H9 (cell line): ENCODE measurements around the gene CENPP. TPM values are rescaled to one million over a fixed set of nuclear protein-coding genes. Genes with fewer than 3 reads are reported as not detected.

Experiments used
- DNase-seq: peaks from one replicate; pipeline ENCODE4 v3.0.0-alpha.2; 2017
- H2AFZ ChIP-seq: one replicate; pipeline ENCODE4 v1.6.1; 2013; ENCODE audit warnings: mild to moderate bottlenecking, low read length, control low read depth, moderate library complexity
- H2AK5ac ChIP-seq: 2 replicates; pipeline ENCODE4 v1.6.1; 2013; ENCODE audit warnings: low read length, control low read depth, mixed read lengths; ENCODE audit not compliant: insufficient read length
- H2BK120ac ChIP-seq: one replicate; pipeline ENCODE4 v1.6.1; 2013; ENCODE audit warnings: low read depth, mild to moderate bottlenecking, low read length, control low read depth, inconsistent platforms; ENCODE audit not compliant: poor library complexity, severe bottlenecking
- H2BK12ac ChIP-seq: 2 replicates; pipeline ENCODE4 v1.6.1; 2013; ENCODE audit warnings: low read length, control low read depth, mixed read lengths, low read depth; ENCODE audit not compliant: insufficient read length
- H2BK15ac ChIP-seq: 2 replicates; pipeline ENCODE4 v1.6.1; 2013; ENCODE audit warnings: low read depth, low read length, control low read depth
- H2BK20ac ChIP-seq: one replicate; pipeline ENCODE4 v1.6.1; 2013; ENCODE audit warnings: low read depth, mild to moderate bottlenecking, low read length, control low read depth, inconsistent platforms; ENCODE audit not compliant: poor library complexity, severe bottlenecking
- H2BK5ac ChIP-seq: 2 replicates; pipeline ENCODE4 v1.6.1; 2013; ENCODE audit warnings: low read length, control low read depth, mixed read lengths; ENCODE audit not compliant: insufficient read length
- H3K14ac ChIP-seq: 2 replicates; pipeline ENCODE4 v1.6.1; 2013; ENCODE audit warnings: low read length, control low read depth; ENCODE audit not compliant: insufficient read depth
- H3K18ac ChIP-seq: 2 replicates; pipeline ENCODE4 v1.6.1; 2013; ENCODE audit warnings: low read depth, mild to moderate bottlenecking, mixed read lengths, low read length, control low read depth; ENCODE audit not compliant: insufficient read length
- H3K23ac ChIP-seq: 2 replicates; pipeline ENCODE4 v1.6.1; 2013; ENCODE audit warnings: low read length, control low read depth, mixed read lengths, low read depth; ENCODE audit not compliant: insufficient read length
- H3K23me2 ChIP-seq: 2 replicates; pipeline ENCODE4 v1.6.1; 2013; ENCODE audit warnings: low read depth, mild to moderate bottlenecking, mixed read lengths, low read length, control low read depth; ENCODE audit not compliant: insufficient read length, poor library complexity, severe bottlenecking
- H3K27ac ChIP-seq: 2 replicates; pipeline ENCODE4 v1.5.1; 2013; ENCODE audit warnings: low read length, control low read depth, mixed read lengths, low read depth; ENCODE audit not compliant: insufficient read length
- H3K27me3 ChIP-seq: 2 replicates; pipeline ENCODE4 v1.6.1; 2013; ENCODE audit warnings: low read length, control low read depth, inconsistent platforms; ENCODE audit not compliant: insufficient read depth
- H3K4ac ChIP-seq: 2 replicates; pipeline ENCODE4 v1.6.1; 2013; ENCODE audit warnings: low read depth, mild to moderate bottlenecking, control low read depth, inconsistent platforms, low read length, moderate library complexity
- H3K4me1 ChIP-seq: 2 replicates; pipeline ENCODE4 v1.6.1; 2013; ENCODE audit warnings: low read length, control low read depth, inconsistent platforms; ENCODE audit not compliant: insufficient read depth
- H3K4me2 ChIP-seq: 2 replicates; pipeline ENCODE4 v1.6.1; 2013; ENCODE audit warnings: low read length, control low read depth, mixed read lengths; ENCODE audit not compliant: insufficient read length, insufficient read depth
- H3K56ac ChIP-seq: 2 replicates; pipeline ENCODE4 v1.6.1; 2013; ENCODE audit warnings: low read depth, mild to moderate bottlenecking, mixed read lengths, low read length, control low read depth; ENCODE audit not compliant: insufficient read length
- H3K79me1 ChIP-seq: 2 replicates; pipeline ENCODE4 v1.6.1; 2013; ENCODE audit warnings: low read depth, mild to moderate bottlenecking, moderate library complexity, low read length, control low read depth, inconsistent platforms; ENCODE audit not compliant: insufficient read depth, poor library complexity, severe bottlenecking
- H3K79me2 ChIP-seq: 2 replicates; pipeline ENCODE4 v1.6.1; 2013; ENCODE audit warnings: low read length, control low read depth, inconsistent platforms; ENCODE audit not compliant: insufficient read depth
- H3K9ac ChIP-seq: 2 replicates; pipeline ENCODE4 v1.6.1; 2013; ENCODE audit warnings: low read length, control low read depth, mixed read lengths; ENCODE audit not compliant: insufficient read length; ENCODE audit errors: extremely low read depth
- H3K9me3 ChIP-seq: one replicate; pipeline ENCODE4 v1.6.1; 2013; ENCODE audit warnings: low read depth, low read length, inconsistent platforms; ENCODE audit not compliant: control insufficient read depth
- H3T11ph ChIP-seq: one replicate; pipeline ENCODE4 v1.6.1; 2013; ENCODE audit warnings: mild to moderate bottlenecking, low read length, control low read depth, inconsistent platforms
- H4K20me1 ChIP-seq: one replicate; pipeline ENCODE4 v1.6.1; 2013; ENCODE audit not compliant: control insufficient read depth, insufficient read length, insufficient read depth
- H4K5ac ChIP-seq: 2 replicates; pipeline ENCODE4 v1.6.1; 2013; ENCODE audit warnings: low read depth, mild to moderate bottlenecking, mixed read lengths, low read length, control low read depth; ENCODE audit not compliant: insufficient read length
- H4K8ac ChIP-seq: replicated peaks from 2 replicates; pipeline ENCODE4 v1.6.1; 2013; ENCODE audit warnings: low read length, control low read depth, mixed read lengths, low read depth; ENCODE audit not compliant: insufficient read length
- H4K91ac ChIP-seq: 2 replicates; pipeline ENCODE4 v1.6.1; 2013; ENCODE audit warnings: low read depth, mild to moderate bottlenecking, moderate library complexity, mixed read lengths, low read length, control low read depth; ENCODE audit not compliant: insufficient read length
- H3K27ac Mint-ChIP-seq, 3 experiments: 2 replicates in 2 of 3; 3 replicates in 1 of 3; pipeline ENCODE4 v1.8.0; 2020 to 2021; ENCODE audit warnings: mixed read lengths in 3 of 3, mild to moderate bottlenecking in 1 of 3, moderate library complexity in 1 of 3
- H3K27me3 Mint-ChIP-seq: 2 replicates; pipeline ENCODE4 v1.8.0; 2021; ENCODE audit warnings: low read depth, mild to moderate bottlenecking, moderate library complexity, mixed read lengths
- H3K36me3 Mint-ChIP-seq, 3 experiments: 2 replicates in 2 of 3; 3 replicates in 1 of 3; pipeline ENCODE4 v1.8.0; 2020 to 2021; ENCODE audit warnings: low read depth in 3 of 3, mixed read lengths in 3 of 3; ENCODE audit not compliant: insufficient read depth in 1 of 3
- H3K4me1 Mint-ChIP-seq, 2 experiments: 2 replicates each; pipeline ENCODE4 v1.8.0; 2020; ENCODE audit warnings: mixed read lengths in 2 of 2
- H3K4me3 Mint-ChIP-seq, 2 experiments: 2 replicates in 1 of 2; 3 replicates in 1 of 2; pipeline ENCODE4 v1.8.0; 2020 to 2021; ENCODE audit warnings: mild to moderate bottlenecking in 2 of 2, mixed read lengths in 2 of 2, moderate library complexity in 1 of 2
- H3K9me3 Mint-ChIP-seq, 2 experiments: 2 replicates in 1 of 2; 3 replicates in 1 of 2; pipeline ENCODE4 v1.8.0; 2020; ENCODE audit warnings: mild to moderate bottlenecking in 2 of 2, mixed read lengths in 2 of 2, moderate library complexity in 1 of 2
- CTCF ChIP-seq: fragments of 200-600 bp; sonication (generic); conservative IDR thresholded peaks from 3 replicates; pipeline ENCODE4 v1.8.0; 2021; ENCODE audit warnings: antibody characterized with exemption, mild to moderate bottlenecking
- WGBS: extraction: QIAGEN DNeasy Blood & Tissue Kit; methylation state at CpG from one replicate; pipeline ENCODE4 v1.1.7; 2013; ENCODE audit warnings: missing lambda C conversion rate, low lambda C conversion rate, mixed read lengths; ENCODE audit not compliant: insufficient read length; ENCODE audit errors: extremely low coverage; 5-methylcytosine and 5-hydroxymethylcytosine counted together
- total RNA-seq: library from RNA; stranded (reverse); gene quantifications from 2 replicates; pipeline ENCODE4 v1.2.1, GENCODE V29; 2021

Gene CENPP
- total RNA-seq, 1 experiment from 2014 or later, result 9.1 TPM

GRCh38 chr9:92631452-92632343, 305.9 kb downstream of the CENPP start:
- H4K5ac ChIP-seq, result no peak overlapping the region
- no peaks in the 10 kb centered on the region for H3K79me1 ChIP-seq
- no peak overlapping the region for H3K18ac ChIP-seq
- Mint-ChIP-seq H3K27me3 (no peaks in the 10 kb centered on the region), H3K9me3 (peaks cover 0 to 6% of the 10 kb centered on the region in 2 experiments; a peak in 1 of 5 replicates), H3K4me3 (no peak overlapping the region), H3K36me3 (peaks cover 16 to 45% (median 41%) of the 10 kb centered on the region in 3 experiments; a peak in 6 of 7 replicates), H3K4me1 (no peaks in the 10 kb centered on the region), H3K27ac (no peak overlapping the region; a peak in 1 of 7 replicates)
- no peak for TF ChIP-seq CTCF
- H2BK5ac ChIP-seq, result no peak overlapping the region
- no peak overlapping the region for H2BK15ac ChIP-seq
- H3K27ac ChIP-seq, result no peak overlapping the region
- no peak overlapping the region for H2BK12ac ChIP-seq
- no peak overlapping the region for H2AK5ac ChIP-seq
- H2AFZ ChIP-seq, result no peak overlapping the region
- no peaks in the 10 kb centered on the region for H3K9me3 ChIP-seq
- no peak overlapping the region for H3K23ac ChIP-seq
- WGBS, result no CpG with 5 or more reads among the region's 13 CpGs
- no peak overlapping the region for H4K8ac ChIP-seq
- no peak overlapping the region for H2BK20ac ChIP-seq
- H3K4me1 ChIP-seq, result no peaks in the 10 kb centered on the region
- H2BK120ac ChIP-seq, result no peak overlapping the region
- no peaks in the 10 kb centered on the region for H4K20me1 ChIP-seq
- H3K79me2 ChIP-seq, result no peaks in the 10 kb centered on the region
- H3K23me2 ChIP-seq, result no peaks in the 10 kb centered on the region
- H3K14ac ChIP-seq, result no peak overlapping the region
- H3K56ac ChIP-seq, result no peak overlapping the region
- no peak overlapping the region for H3T11ph ChIP-seq
- no peak overlapping the region for H4K91ac ChIP-seq
- H3K4ac ChIP-seq, result no peak overlapping the region
- no peak overlapping the region for H3K4me2 ChIP-seq
- DNase-seq, result peak; percentile 7
- no peak overlapping the region for H3K9ac ChIP-seq
- H3K27me3 ChIP-seq, result no peaks in the 10 kb centered on the region
